ENCODE results near the gene PLA2R1. TPM values are rescaled to one million over a fixed set of nuclear protein-coding genes. Genes with fewer than 3 reads are reported as not detected.
A peak's percentile ranks its signal among the peaks of the same experiment; 100 is the strongest.

The PLA2R1 gene
- total and polyA plus RNA-seq, 10 of the 15 experiments (the other 5 are each of a cell fraction or from before 2014, with no cell fraction given) = 0.01 to 0.05 (median 0.02) TPM; not detected in 6

- TF ChIP-seq ZNF622 (IDR thresholded peaks at IDR 0.05) = no peak
- TF ChIP-seq, protein P1, sequence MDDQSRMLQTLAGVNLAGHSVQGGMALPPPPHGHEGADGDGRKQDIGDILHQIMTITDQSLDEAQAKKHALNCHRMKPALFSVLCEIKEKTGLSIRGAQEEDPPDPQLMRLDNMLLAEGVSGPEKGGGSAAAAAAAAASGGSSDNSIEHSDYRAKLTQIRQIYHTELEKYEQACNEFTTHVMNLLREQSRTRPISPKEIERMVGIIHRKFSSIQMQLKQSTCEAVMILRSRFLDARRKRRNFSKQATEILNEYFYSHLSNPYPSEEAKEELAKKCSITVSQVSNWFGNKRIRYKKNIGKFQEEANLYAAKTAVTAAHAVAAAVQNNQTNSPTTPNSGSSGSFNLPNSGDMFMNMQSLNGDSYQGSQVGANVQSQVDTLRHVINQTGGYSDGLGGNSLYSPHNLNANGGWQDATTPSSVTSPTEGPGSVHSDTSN (IDR thresholded peaks at IDR 0.05; ENCODE audit: insufficient replicate concordance, low read depth, low read length) = no peak
- TF ChIP-seq BMI1 (IDR thresholded peaks at IDR 0.05; ENCODE audit: borderline replicate concordance) = no peak
- TF ChIP-seq SREBF1 (IDR thresholded peaks at IDR 0.05; ENCODE audit: low read length) = no peak
- no peak for TF ChIP-seq YY1 (IDR thresholded peaks at IDR 0.05; ENCODE audit: low read depth, low read length)
- TF ChIP-seq BHLHE40 (IDR thresholded peaks at IDR 0.05; ENCODE audit: borderline replicate concordance in 1 of 2, low read depth in 2 of 2, low read length in 1 of 2) = 0 out of 4 replicates have a peak, but pooled peaks of 1 of the 2 experiments have one; percentile 13
- TF ChIP-seq, protein P2, sequence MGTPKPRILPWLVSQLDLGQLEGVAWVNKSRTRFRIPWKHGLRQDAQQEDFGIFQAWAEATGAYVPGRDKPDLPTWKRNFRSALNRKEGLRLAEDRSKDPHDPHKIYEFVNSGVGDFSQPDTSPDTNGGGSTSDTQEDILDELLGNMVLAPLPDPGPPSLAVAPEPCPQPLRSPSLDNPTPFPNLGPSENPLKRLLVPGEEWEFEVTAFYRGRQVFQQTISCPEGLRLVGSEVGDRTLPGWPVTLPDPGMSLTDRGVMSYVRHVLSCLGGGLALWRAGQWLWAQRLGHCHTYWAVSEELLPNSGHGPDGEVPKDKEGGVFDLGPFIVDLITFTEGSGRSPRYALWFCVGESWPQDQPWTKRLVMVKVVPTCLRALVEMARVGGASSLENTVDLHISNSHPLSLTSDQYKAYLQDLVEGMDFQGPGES (IDR thresholded peaks at IDR 0.05) = no peak
- TF ChIP-seq, protein P3, sequence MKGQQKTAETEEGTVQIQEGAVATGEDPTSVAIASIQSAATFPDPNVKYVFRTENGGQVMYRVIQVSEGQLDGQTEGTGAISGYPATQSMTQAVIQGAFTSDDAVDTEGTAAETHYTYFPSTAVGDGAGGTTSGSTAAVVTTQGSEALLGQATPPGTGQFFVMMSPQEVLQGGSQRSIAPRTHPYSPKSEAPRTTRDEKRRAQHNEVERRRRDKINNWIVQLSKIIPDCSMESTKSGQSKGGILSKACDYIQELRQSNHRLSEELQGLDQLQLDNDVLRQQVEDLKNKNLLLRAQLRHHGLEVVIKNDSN (IDR thresholded peaks at IDR 0.05; ENCODE audit: borderline replicate concordance, extremely low read length, insufficient read depth, low read depth, low read length) = no peak
- TF ChIP-seq TARDBP (IDR thresholded peaks at IDR 0.05; ENCODE audit: borderline replicate concordance) = no peak
Observed at GRCh38 chr2:160096409-160096808, 34.0 kb upstream of the PLA2R1 start (continued).

- Histone ChIP-seq H3K27ac (ENCODE audit: control insufficient read depth, insufficient read depth) (no peak overlapping the region), H3K4me3 (no peak overlapping the region), H3K4me2 (ENCODE audit: control insufficient read depth, insufficient read depth) (no peak overlapping the region), H4K20me1 (ENCODE audit: control insufficient read depth, insufficient read depth) (no peaks in the 10 kb centered on the region), H3K9ac (ENCODE audit: control insufficient read depth, insufficient read depth, low read length) (no peak overlapping the region), H2AFZ (ENCODE audit: control insufficient read depth, low read depth, low read length) (no peak overlapping the region), H3K79me2 (ENCODE audit: control insufficient read depth, insufficient read depth, low read length) (no peaks in the 10 kb centered on the region), H3K36me3 (ENCODE audit: control insufficient read depth in 2 of 2, insufficient read depth in 2 of 2, low read length in 1 of 2) (no peaks in the 10 kb centered on the region), H3K4me1 (ENCODE audit: control insufficient read depth, insufficient read depth, low read length) (no peaks in the 10 kb centered on the region), H3K27me3 (replicated peaks in 1 of 2; ENCODE audit: control insufficient read depth in 2 of 2, insufficient read depth in 2 of 2, low read length in 1 of 2) (no peaks in the 10 kb centered on the region), H3K9me3 (replicated peaks; ENCODE audit: control insufficient read depth, insufficient read depth, low read length) (peaks cover 11% of the 10 kb centered on the region)
- TF ChIP-seq ATF2 (IDR thresholded peaks at IDR 0.05; ENCODE audit: low read length) (no peak), MYB (IDR thresholded peaks at IDR 0.05; ENCODE audit: borderline replicate concordance, low read depth, low read length) (no peak)
- no peak for ATAC-seq
- 31% methylated on average over 4 of the region's 4 CpGs for WGBS (ENCODE audit: insufficient coverage, insufficient replicate concordance, low lambda C conversion rate, missing lambda C conversion rate)
- BruUV-seq (replicated peaks) = no TSS peak
- ChIA-PET POLR2A (interaction anchor here (0.5 kb wide), 1 partner anchor 9 kb away, joined by 3 read pairs; no protein-coding TSS in a partner anchor), CTCF (interaction anchor here (1.2 to 1.7 kb wide), 2 partner anchors 12 to 14 kb away, joined by 3 to 4 read pairs; no protein-coding TSS in a partner anchor), RAD21 (ENCODE audit: unreplicated experiment) (no interaction called here), SMC1A (ENCODE audit: uncharacterized antibody, unreplicated experiment) (interaction anchor here (3.2 kb wide), 1 partner anchor 16 kb away, joined by 16 read pairs; no protein-coding TSS in a partner anchor)
- FAIRE-seq = no peak
- intact Hi-C loops (cut with micrococcal nuclease; ENCODE audit: unreplicated experiment) (no loop called here), in situ Hi-C loops (cut with MboI) (no loop called here)
- DNase-seq (ENCODE audit: low read depth, low spot score) = no peak
Observed at GRCh38 chr2:160092445-160092844, 30.0 kb upstream of the PLA2R1 start.
